ENCODE data around the gene RALY.
A peak's percentile ranks its signal among the peaks of the same experiment; 100 is the strongest.

The RALY gene

GRCh38 chr20:34047010-34047687 lies 53.4 kb downstream of the RALY start:
- DNase-seq (ENCODE audit: low read depth in 1 of 2, low spot score in 1 of 2), result no peak

- DNase-seq (ENCODE audit: low read depth in 1 of 2, low spot score in 1 of 2), result no peak
Measured at GRCh38 chr20:34047917-34048316, 54.2 kb downstream of the RALY start.

- DNase-seq (ENCODE audit: low read depth in 1 of 2, low spot score in 1 of 2), result no peak
Measured at GRCh38 chr20:34049389-34049788, 55.7 kb downstream of the RALY start.

- no peak for DNase-seq (ENCODE audit: low read depth in 1 of 2, low spot score in 1 of 2)
Measured at GRCh38 chr20:34049897-34050695, 56.4 kb downstream of the RALY start.

- DNase-seq (ENCODE audit: low read depth in 1 of 2, low spot score in 1 of 2), result no peak
Measured at GRCh38 chr20:34052414-34052813, 58.7 kb downstream of the RALY start.

GRCh38 chr20:34055290-34055689 lies 61.6 kb downstream of the RALY start:
- no peak for DNase-seq (ENCODE audit: low read depth in 1 of 2, low spot score in 1 of 2)

GRCh38 chr20:34058831-34059230 lies 65.1 kb downstream of the RALY start:
- DNase-seq (ENCODE audit: low read depth in 1 of 2, low spot score in 1 of 2), result no peak

GRCh38 chr20:34060970-34061369 lies 67.3 kb downstream of the RALY start:
- no peak for DNase-seq (ENCODE audit: low read depth in 1 of 2, low spot score in 1 of 2)

GRCh38 chr20:34061695-34062094 lies 68.0 kb downstream of the RALY start:
- no peak for DNase-seq (ENCODE audit: low read depth in 1 of 2, low spot score in 1 of 2)

- DNase-seq (ENCODE audit: low read depth in 1 of 2, low spot score in 1 of 2), result no peak
Measured at GRCh38 chr20:34062570-34063482, 69.1 kb downstream of the RALY start.

GRCh38 chr20:34064286-34064685 lies 70.6 kb downstream of the RALY start:
- DNase-seq (ENCODE audit: low read depth in 1 of 2, low spot score in 1 of 2), result no peak

GRCh38 chr20:34065260-34065659 lies 71.5 kb downstream of the RALY start:
- DNase-seq (ENCODE audit: low read depth in 1 of 2, low spot score in 1 of 2), result no peak

- DNase-seq (ENCODE audit: low read depth in 1 of 2, low spot score in 1 of 2), result no peak
Measured at GRCh38 chr20:34066476-34067090, 72.9 kb downstream of the RALY start.

- DNase-seq (ENCODE audit: low read depth in 1 of 2, low spot score in 1 of 2), result no peak
Measured at GRCh38 chr20:34068001-34068400, 74.3 kb downstream of the RALY start.

- DNase-seq (ENCODE audit: low read depth in 1 of 2, low spot score in 1 of 2), result peak; percentile 18 to 21
Measured at GRCh38 chr20:34069341-34070078, 75.8 kb downstream of the RALY start.

- no peak for DNase-seq (ENCODE audit: low read depth in 1 of 2, low spot score in 1 of 2)
Measured at GRCh38 chr20:34070079-34070439, 76.3 kb downstream of the RALY start.

- no peak for DNase-seq (ENCODE audit: low read depth in 1 of 2, low spot score in 1 of 2)
Measured at GRCh38 chr20:34070859-34071258, 77.1 kb downstream of the RALY start.

GRCh38 chr20:34072076-34072475 lies 78.4 kb downstream of the RALY start:
- no peak for DNase-seq (ENCODE audit: low read depth in 1 of 2, low spot score in 1 of 2)

GRCh38 chr20:34072778-34073177 lies 79.1 kb downstream of the RALY start:
- no peak for DNase-seq (ENCODE audit: low read depth in 1 of 2, low spot score in 1 of 2)

GRCh38 chr20:34074101-34074760 lies 80.5 kb downstream of the RALY start:
- no peak for DNase-seq (ENCODE audit: low read depth in 1 of 2, low spot score in 1 of 2)

All from activated T-helper 1 cell treated with anti-CD3 and anti-CD28 coated beads, Interleukin-2, amount 50 U/mL, for 16 hours (primary cell).